A549 treated with CORT108297 at 1 μM for 4 hours (cell line): ENCODE measurements around the gene PF4V1. TPM values are rescaled to one million over a fixed set of nuclear protein-coding genes. Genes with fewer than 3 reads are reported as not detected.

Experiments used
- total RNA-seq: library from RNA; stranded (reverse); fragments of 200-300 nt; extraction: Qiagen RNA extraction; gene quantifications from 5 replicates; pipeline ENCODE4 v1.2.3, GENCODE V29; 2022

PF4V1 gene
- total RNA-seq: not detected in 5 replicates

GRCh38 chr4:73853246-73853704 is at the start of gene PF4V1:
Gene PF4V1, plus strand, starts transcription at chr4:73853296. Its CDS starts 67 bp downstream, at chr4:73853363.

GRCh38 chr4:73836373-73837279 is 16.5 kb upstream of the PF4V1 start, which contains the start of gene CXCL6:
Gene CXCL6, plus strand, starts transcription at chr4:73836678. Its CDS starts 73 bp downstream, at chr4:73836751.

GRCh38 chr4:73869130-73870055 is 16.3 kb downstream of the PF4V1 start, which contains the start of gene CXCL1:
Gene CXCL1, plus strand, starts transcription at chr4:73869393. Its CDS starts 78 bp downstream, at chr4:73869471.

Other genes starting within 250 kb of the PF4V1 start
- 0.73 to 1.1 TPM (median 0.98 TPM) in 5 replicates for gene RASSF6, start 232.9 kb upstream of the PF4V1 start, total RNA-seq
- gene CXCL8, start 112.7 kb upstream of the PF4V1 start, total RNA-seq: 5.9 to 27.4 TPM (median 13.4 TPM) in 5 replicates
- 0.05 to 0.12 TPM (median 0.07 TPM) in 3 of 5 replicates, not detected in the others for gene CXCL6, start 16.6 kb upstream of the PF4V1 start, total RNA-seq
- 9.1 to 35.8 TPM (median 16.9 TPM) in 5 replicates for gene CXCL1, start 16.1 kb downstream of the PF4V1 start, total RNA-seq
- 0.36 to 1.2 TPM (median 0.67 TPM) in 5 replicates for gene PF4, start 128.7 kb downstream of the PF4V1 start, total RNA-seq
- 0.15 to 0.19 TPM in 2 of 5 replicates, not detected in the others for gene PPBP, start 134.9 kb downstream of the PF4V1 start, total RNA-seq
- 41.0 to 54.6 TPM (median 48.6 TPM) in 5 replicates for gene CXCL5, start 145.4 kb downstream of the PF4V1 start, total RNA-seq
- 4.8 to 14.7 TPM (median 5.4 TPM) in 5 replicates for gene CXCL3, start 185.4 kb downstream of the PF4V1 start, total RNA-seq
- gene CXCL2, start 245.9 kb downstream of the PF4V1 start, total RNA-seq: 12.5 to 42.4 TPM (median 17.2 TPM) in 5 replicates